ENCODE data around the gene ERI3. TPM values are rescaled to one million over a fixed set of nuclear protein-coding genes. Genes with fewer than 3 reads are reported as not detected.
A peak's percentile ranks its signal among the peaks of the same experiment; 100 is the strongest.

ERI3 gene
- total and polyA plus RNA-seq, 2 of the 13 experiments (the other 11 are each of a cell fraction or from before 2014, with no cell fraction given): 35.6 to 35.9 TPM

GRCh38 chr1:44401256-44402228 lies 46.5 kb upstream of the ERI3 start (continued):
- TF ChIP-seq IKZF5 (CRISPR knock-in tag; IDR thresholded peaks at IDR 0.05) (0 out of 2 replicates have a peak, but pooled peaks have one; percentile 11), TOE1 (CRISPR knock-in tag; IDR thresholded peaks at IDR 0.05) (no peak), TCF12 (IDR thresholded peaks at IDR 0.05) (no peak), TCF12 (CRISPR knock-in tag; IDR thresholded peaks at IDR 0.05) (no peak), ZNF30 (CRISPR knock-in tag; IDR thresholded peaks at IDR 0.05) (no peak), YY1 (IDR thresholded peaks at IDR 0.05; ENCODE audit: insufficient read depth, insufficient replicate concordance, low read depth, low read length) (no peak), ZFP62 (CRISPR knock-in tag; IDR thresholded peaks at IDR 0.05) (no peak), KLF13 (CRISPR knock-in tag; IDR thresholded peaks at IDR 0.05) (no peak), ZC3H4 (CRISPR knock-in tag; IDR thresholded peaks at IDR 0.05; ENCODE audit: borderline replicate concordance) (no peak), MTA3 (CRISPR knock-in tag; IDR thresholded peaks at IDR 0.05) (no peak), CENPT (CRISPR knock-in tag; IDR thresholded peaks at IDR 0.05; ENCODE audit: low read depth) (no peak), ZNF337 (CRISPR knock-in tag; IDR thresholded peaks at IDR 0.05; ENCODE audit: borderline replicate concordance, low read depth) (no peak), ZFAT (CRISPR knock-in tag; conservative IDR thresholded peaks at IDR 0.05) (no peak), RBAK (CRISPR knock-in tag; IDR thresholded peaks at IDR 0.05) (no peak), SNRNP70 (IDR thresholded peaks at IDR 0.05; ENCODE audit: low read depth, low read length) (no peak), ZNF605 (CRISPR knock-in tag; IDR thresholded peaks at IDR 0.05) (no peak), ZNF17 (CRISPR knock-in tag; IDR thresholded peaks at IDR 0.05) (no peak), ETV5 (CRISPR knock-in tag; IDR thresholded peaks at IDR 0.05; ENCODE audit: borderline replicate concordance) (peak; percentile 37; the same call in 1 of the 2 replicates), ZFP91 (CRISPR knock-in tag; IDR thresholded peaks at IDR 0.05; ENCODE audit: borderline replicate concordance) (no peak), FOXO4 (CRISPR knock-in tag; conservative IDR thresholded peaks at IDR 0.05) (no peak), MYNN (CRISPR knock-in tag; IDR thresholded peaks at IDR 0.05; ENCODE audit: low read depth) (no peak), HNF1B (CRISPR knock-in tag; IDR thresholded peaks at IDR 0.05) (no peak)
